ENCODE results near the gene MYT1.

The MYT1 gene

DNA sequence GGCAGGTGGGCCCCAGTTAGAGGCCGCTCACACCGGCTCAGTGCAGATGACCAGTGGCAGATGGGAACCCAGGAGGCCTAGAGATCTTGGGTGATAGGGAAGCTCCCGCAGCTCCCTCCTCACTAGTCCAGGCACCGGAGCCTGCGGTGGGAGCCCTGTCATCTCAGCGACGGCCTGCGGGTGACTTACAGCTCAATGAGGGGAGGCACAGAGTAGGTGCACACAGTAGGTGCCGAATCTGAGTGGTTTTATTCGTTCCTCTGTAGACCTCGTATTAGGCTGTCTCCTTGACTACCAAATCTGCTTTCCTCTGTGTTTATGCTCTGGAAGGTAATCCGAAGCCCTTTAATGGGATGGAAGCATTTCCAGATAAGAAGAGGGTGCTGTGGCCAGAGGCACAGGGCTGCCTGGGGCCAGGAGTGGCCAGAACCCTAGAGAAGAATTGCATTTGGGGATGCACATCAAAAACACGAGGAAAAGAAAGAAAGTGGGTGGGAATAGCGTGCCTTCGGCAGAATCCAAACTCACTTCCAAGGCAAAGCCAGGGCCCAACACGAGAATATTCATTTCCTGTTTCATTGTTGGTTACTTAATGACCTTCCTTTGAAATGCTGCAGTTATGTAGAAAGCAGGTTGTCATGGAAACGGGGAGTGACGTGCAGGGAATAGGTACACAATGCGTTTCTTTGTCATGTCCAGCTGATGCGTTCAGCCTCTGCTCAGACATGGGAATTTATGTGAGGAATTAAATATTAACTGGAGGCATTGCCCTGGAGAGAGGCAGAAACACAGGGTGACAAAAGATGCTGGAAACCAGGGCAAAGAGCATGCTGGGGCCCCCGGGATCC, 24.7 kb downstream of the MYT1 start:
- TF ChIP-seq FOXM1 (IDR thresholded peaks at IDR 0.05; ENCODE audit: borderline replicate concordance, low read depth) (no peak), ZBTB7A (IDR thresholded peaks at IDR 0.05; ENCODE audit: low read depth) (no peak), NFIC (IDR thresholded peaks at IDR 0.05) (no peak), RAD21 (IDR thresholded peaks at IDR 0.05; ENCODE audit: low read depth) (no peak), TEAD4 (IDR thresholded peaks at IDR 0.05) (no peak), CEBPB (IDR thresholded peaks at IDR 0.05) (no peak), EGR1 (IDR thresholded peaks at IDR 0.05) (no peak), CREB1 (IDR thresholded peaks at IDR 0.05; ENCODE audit: low read depth) (no peak), MAX (IDR thresholded peaks at IDR 0.05) (no peak), TAF1 (IDR thresholded peaks at IDR 0.05; ENCODE audit: low read depth) (no peak), EP300 (IDR thresholded peaks at IDR 0.05; ENCODE audit: borderline replicate concordance) (no peak), REST (IDR thresholded peaks at IDR 0.05; ENCODE audit: low read depth) (no peak), TCF12 (IDR thresholded peaks at IDR 0.05; ENCODE audit: low read depth) (no peak), YY1 (IDR thresholded peaks at IDR 0.05; ENCODE audit: low read depth) (no peak)
- TF ChIP-seq, protein P1, sequence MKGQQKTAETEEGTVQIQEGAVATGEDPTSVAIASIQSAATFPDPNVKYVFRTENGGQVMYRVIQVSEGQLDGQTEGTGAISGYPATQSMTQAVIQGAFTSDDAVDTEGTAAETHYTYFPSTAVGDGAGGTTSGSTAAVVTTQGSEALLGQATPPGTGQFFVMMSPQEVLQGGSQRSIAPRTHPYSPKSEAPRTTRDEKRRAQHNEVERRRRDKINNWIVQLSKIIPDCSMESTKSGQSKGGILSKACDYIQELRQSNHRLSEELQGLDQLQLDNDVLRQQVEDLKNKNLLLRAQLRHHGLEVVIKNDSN (IDR thresholded peaks at IDR 0.05), result no peak

DNA sequence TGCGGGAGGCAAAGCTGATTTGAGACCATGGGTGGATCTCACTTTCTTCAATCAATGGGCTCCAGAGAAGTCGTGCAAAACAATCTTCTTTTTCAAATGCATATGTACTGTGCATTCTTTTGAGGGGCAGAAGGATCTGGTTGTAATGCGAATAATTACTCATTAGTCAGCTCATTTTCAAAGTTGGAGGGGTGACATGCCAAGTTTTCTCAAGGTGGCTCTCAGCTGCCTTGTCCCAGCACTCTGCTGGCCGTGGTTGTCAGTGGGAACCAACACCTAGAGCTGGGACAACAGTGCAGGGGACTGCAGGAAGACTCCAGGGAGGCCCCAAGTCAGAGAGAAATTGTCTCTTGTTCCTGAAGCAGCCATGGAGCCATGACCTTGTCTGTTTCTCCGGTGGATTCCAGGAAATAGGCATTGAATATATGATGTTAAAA, 25.3 kb downstream of the MYT1 start:
- no peak for TF ChIP-seq CEBPB (IDR thresholded peaks at IDR 0.05)
- no peak for TF ChIP-seq REST (IDR thresholded peaks at IDR 0.05; ENCODE audit: low read depth)
- TF ChIP-seq NFIC (IDR thresholded peaks at IDR 0.05), result no peak
- no peak for TF ChIP-seq TCF12 (IDR thresholded peaks at IDR 0.05; ENCODE audit: low read depth)
- no peak for TF ChIP-seq RAD21 (IDR thresholded peaks at IDR 0.05; ENCODE audit: low read depth)
- no peak for TF ChIP-seq FOXM1 (IDR thresholded peaks at IDR 0.05; ENCODE audit: borderline replicate concordance, low read depth)
- TF ChIP-seq MAX (IDR thresholded peaks at IDR 0.05), result no peak
- TF ChIP-seq EGR1 (IDR thresholded peaks at IDR 0.05), result no peak
- TF ChIP-seq, protein P1 (IDR thresholded peaks at IDR 0.05), result no peak

DNA sequence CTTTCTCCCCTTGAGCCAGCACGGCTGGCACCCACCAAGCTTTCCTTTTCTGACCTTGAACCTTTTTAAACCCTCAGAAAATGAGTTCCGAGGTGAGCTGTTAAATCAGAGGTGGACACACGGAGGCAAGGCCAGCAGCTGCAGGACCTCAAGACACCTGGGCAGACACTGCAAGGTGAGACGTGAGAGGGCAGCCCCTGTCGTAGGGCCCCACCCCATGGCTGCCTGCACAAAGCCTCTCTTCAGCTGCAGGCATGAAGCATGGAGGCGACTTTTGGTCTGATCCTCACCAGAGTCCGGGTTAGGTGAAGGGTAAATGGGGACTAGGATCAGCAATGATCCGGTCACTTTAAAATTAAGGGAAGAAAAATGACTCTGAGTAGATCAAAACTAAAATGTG, 25.7 kb downstream of the MYT1 start:
- TF ChIP-seq REST (IDR thresholded peaks at IDR 0.05; ENCODE audit: low read depth) (no peak), FOXM1 (IDR thresholded peaks at IDR 0.05; ENCODE audit: borderline replicate concordance, low read depth) (no peak), EP300 (IDR thresholded peaks at IDR 0.05; ENCODE audit: borderline replicate concordance) (no peak), CREB1 (IDR thresholded peaks at IDR 0.05; ENCODE audit: low read depth) (no peak), MAX (IDR thresholded peaks at IDR 0.05) (no peak), TEAD4 (IDR thresholded peaks at IDR 0.05) (no peak), EGR1 (IDR thresholded peaks at IDR 0.05) (no peak)

GRCh38 chr20:64191002-64191401, 26.8 kb downstream of the MYT1 start:
- no peak for TF ChIP-seq EP300 (IDR thresholded peaks at IDR 0.05; ENCODE audit: borderline replicate concordance)
- TF ChIP-seq, protein P1 (IDR thresholded peaks at IDR 0.05), result no peak
- TF ChIP-seq CEBPB (IDR thresholded peaks at IDR 0.05), result no peak
- no peak for TF ChIP-seq TEAD4 (IDR thresholded peaks at IDR 0.05)
- no peak for TF ChIP-seq TCF12 (IDR thresholded peaks at IDR 0.05; ENCODE audit: low read depth)
- TF ChIP-seq NFIC (IDR thresholded peaks at IDR 0.05), result no peak
- no peak for TF ChIP-seq MAX (IDR thresholded peaks at IDR 0.05)
- TF ChIP-seq ZBTB7A (IDR thresholded peaks at IDR 0.05; ENCODE audit: low read depth), result no peak
- TF ChIP-seq CREB1 (IDR thresholded peaks at IDR 0.05; ENCODE audit: low read depth), result no peak
- TF ChIP-seq TAF1 (IDR thresholded peaks at IDR 0.05; ENCODE audit: low read depth), result no peak
- TF ChIP-seq RAD21 (IDR thresholded peaks at IDR 0.05; ENCODE audit: low read depth), result no peak
- no peak for TF ChIP-seq REST (IDR thresholded peaks at IDR 0.05; ENCODE audit: low read depth)

Data from Ishikawa (cell line).